Activated naive CD4-positive, alpha-beta T cell treated with Interleukin-2 at 50 U/mL for 16 hours (primary cell): ENCODE measurements around the gene WAPL.

ENCODE experiments used
- DNase-seq: peaks from one replicate; pipeline ENCODE4 v3.0.0-alpha.2; 2020

WAPL gene

GRCh38 chr10:86524225-86524962 is 2.8 kb upstream of the WAPL start:
- DNase-seq, result no peak

DNA sequence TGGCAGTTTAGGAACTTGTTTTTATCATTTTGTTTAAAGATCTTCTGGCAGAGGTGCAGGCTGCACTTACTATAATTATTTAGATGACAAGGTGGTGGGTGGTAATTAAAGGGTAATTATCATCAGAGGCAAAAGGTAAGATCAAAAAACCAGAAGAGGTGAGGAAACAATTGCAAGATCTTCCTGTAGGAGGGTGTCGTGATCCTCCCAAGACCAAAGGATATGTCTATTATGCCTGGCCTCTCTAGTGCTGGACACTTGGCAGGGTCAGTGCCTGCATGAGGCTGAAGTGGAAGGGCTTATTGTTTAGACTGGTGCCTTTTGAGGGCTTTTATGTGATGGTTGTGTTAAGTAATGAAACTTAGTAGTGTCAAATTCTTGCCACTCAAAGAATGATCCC is 1.8 kb upstream of the WAPL start:
- no peak for DNase-seq

- DNase-seq, result no peak
Observed at GRCh38 chr10:86522510-86522855, 891 bp upstream of the WAPL start.

GRCh38 chr10:86520871-86521677 is 518 bp downstream of the WAPL start:
- peak; percentile 55 for DNase-seq

GRCh38 chr10:86518781-86519180 is 2.8 kb downstream of the WAPL start:
- no peak for DNase-seq

DNA sequence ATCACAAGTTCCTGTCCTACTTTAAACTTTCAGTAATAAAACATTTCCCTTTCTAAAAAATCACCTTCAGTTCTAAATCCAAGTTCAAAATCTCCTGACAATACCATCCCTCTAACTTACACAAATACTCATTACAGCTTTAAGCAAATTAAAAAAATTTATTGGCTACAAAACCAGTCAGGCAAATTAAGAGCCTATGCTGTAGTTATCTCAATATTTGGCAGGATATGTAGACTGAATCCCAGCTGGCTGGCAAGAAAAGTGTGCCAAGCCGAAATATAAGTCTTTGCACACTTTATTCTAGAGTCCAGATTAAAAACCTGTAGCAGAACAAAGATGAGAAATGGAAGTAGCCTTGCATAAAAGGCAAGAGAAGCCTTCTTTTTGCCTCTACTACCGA is 9.5 kb downstream of the WAPL start:
- no peak for DNase-seq

DNA sequence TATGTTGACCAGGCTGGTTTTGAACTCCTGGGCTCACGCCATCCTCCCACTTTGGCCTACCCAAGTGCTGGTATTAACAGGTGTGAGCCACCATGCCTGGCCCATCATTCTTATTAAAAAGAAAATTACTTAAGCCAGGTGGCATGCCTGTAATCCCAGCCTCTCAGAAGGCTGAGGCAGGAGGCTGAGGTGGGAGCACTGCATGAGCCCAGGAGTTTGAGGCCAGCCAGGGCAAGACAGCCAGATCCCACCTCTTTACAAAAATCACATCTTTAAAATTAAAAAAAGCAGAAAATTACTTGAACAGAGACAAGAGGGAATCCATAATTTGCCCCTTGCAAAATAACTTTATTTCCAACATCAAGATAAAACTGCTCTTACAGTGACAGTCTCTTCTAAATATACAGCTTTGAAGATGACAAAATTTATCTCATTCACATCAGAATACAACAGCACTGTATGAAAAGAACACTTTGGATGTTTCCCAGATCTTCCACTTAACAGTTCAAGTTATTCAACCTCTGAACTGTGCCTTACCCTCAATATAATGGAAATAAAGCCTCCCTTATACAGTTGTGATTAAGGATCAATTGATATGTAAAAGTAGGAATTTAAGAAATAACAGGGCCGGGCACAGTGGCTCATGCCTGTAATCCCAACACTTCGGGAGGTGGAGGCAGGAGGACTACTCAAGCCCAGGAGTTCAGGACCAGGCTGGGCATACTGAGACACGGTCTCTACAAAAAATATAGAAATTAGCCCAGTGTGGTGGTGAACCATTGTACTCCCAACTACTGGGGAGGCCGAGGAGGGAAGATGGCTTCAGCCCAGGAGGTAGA is 10.3 kb downstream of the WAPL start:
- no peak for DNase-seq

DNA sequence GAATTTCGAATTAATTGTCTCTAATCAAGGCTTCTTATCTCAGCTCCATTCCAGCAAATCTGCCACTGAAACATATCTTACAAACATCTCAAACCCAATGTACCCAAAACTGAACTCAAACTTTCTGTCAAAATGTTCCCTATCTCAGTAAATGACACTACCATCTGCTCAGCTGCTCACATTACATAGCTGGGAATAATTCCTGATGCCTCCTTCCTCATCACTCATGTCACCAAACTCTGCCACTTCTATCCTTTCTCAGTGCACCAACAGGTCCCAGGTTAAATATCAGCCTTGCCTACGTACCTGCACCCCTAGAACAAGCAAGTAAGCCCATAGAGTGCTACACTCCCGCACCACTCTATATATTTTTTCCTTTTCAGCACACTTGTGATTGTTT is 12.4 kb downstream of the WAPL start:
- no peak for DNase-seq

DNA sequence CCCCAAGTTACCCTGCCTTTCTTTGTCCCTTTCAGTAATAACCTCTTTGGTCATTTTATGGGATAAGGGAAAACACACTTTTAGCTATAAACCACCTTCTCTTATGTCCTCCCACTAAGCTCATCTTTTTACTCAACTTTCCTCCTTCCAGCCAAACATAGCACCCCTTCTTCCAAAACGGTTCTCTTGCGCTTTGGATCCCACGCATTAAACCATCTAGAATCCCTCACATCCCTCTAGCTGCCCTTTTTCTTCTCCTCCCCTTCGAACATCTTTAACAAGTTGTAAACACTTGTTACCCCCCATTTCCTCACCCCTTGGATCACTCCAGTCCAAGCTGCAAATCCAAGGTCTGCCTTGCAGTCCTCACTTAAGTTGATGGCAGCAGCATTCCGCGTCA is 13.4 kb downstream of the WAPL start:
- DNase-seq, result no peak

- no peak for DNase-seq
Observed at GRCh38 chr10:86506499-86506898, 15.1 kb downstream of the WAPL start.

DNA sequence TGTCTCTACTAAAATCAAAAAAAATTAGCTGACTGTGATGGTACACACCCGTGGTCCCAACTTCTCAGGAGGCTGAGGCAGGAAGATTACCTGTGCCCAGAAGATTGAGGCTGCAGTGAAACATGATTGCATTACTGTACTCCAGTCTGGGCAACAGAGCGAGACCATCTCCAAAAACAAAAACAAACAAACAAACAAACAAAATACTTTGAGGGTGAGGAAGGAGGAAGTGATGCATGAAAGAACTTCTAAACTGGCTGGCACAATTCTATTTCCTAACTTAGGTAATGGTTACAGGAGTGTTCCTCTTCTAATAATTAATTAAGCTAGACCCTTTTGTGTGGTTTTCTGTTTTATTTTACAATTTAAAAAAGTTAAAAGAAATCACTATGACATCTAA is 15.5 kb downstream of the WAPL start:
- no peak for DNase-seq

- no peak for DNase-seq
Observed at GRCh38 chr10:86504510-86504909, 17.1 kb downstream of the WAPL start.

GRCh38 chr10:86500846-86501245 is 20.7 kb downstream of the WAPL start:
- no peak for DNase-seq

DNA sequence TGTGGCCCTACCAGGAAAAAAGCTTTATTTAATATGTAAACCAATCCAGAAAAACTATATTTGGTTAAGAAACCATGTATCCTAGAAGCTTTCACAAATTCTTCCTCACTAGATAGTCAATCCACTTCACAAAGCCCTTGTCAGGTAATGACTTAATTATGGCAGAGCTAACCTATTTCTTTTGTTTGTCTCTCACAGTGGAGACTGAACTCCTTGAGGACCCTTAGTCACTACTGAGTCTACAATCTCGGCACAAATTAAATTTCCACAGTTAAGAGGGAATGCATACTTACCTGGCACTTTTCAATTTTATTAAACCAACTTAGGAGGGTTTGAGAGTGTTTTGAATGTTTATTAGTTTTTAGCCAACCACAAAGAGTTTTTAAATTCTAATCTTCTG is 23.0 kb downstream of the WAPL start:
- DNase-seq, result no peak

DNA sequence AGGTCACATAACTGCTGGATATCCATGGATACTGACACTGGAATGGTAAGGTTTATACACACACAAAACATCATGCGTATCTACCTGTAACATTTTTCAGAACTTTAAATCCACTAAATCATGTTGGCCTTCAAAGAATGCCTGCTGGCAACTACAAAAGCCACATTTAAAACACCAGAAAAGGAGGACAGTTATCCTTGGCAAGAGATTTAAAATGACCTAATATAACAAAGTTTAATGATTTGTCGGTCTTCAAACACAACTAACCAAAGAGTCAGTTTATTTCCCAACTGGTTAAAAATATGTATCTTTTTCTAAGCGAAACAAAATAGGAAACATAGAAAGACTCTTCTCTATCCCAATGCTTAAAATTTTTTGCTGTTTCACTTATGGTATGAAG is 24.0 kb downstream of the WAPL start:
- DNase-seq, result no peak

DNA sequence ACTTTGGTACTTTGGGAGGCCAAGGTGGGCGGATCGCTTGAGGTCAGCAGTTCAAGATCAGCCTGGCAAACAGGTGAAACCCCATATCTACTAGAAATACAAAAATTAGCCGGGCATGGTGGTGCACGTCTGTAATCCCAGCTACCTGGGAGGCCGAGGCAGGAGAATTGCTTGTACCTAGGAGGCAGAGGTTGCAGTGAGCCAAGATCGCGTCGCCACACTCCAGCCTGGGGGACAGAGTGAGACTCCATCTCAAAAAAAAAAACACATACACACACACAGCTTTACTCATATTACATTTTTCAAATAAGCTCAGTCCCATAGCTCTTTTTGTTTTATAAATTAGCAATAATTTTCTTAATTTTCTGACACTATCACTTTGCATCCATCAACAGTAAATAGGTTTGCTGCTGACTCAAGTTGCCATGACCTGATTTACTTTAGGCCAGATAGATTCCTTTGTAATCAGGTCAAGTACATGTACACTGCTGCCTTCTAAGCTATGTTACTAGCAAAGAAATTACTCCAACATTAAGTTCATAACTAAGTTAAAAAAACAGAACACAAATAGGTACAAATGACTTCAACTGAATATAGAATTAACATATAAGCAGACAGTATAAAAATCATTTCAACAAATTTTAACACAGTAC is 31.5 kb downstream of the WAPL start:
- DNase-seq, result no peak

DNA sequence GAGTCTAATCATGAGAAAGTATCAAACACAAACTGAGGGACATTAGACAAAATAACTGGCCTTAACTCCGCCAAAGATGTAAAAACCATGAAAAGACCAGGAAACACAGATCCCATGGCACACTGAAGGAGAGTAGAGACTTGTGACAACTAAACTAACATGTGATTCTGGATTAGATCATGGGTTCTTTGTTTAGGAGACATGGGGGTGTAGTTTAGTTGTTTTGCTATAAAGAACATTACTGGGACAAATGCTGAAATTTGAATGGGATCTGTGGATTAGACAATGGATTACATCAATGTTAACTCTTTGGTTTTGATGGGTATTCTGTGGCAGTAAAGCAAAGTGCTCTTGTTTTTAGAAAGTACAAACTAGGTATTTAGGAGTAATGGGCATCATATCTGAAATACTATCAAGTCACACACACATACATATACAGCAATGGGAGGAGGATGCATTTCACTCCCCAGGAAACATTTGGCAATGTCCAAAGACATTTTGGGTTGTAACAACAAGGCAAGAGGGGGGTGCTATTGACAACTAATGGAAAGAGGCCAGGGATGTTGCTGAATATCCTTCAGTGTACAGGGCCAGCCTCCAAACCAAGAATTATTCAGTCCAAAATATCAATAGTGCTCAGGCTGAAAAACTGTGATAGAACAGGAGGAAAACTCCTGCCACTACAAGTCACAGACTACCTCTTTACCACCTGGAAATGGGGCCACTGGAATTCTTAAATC is 32.4 kb downstream of the WAPL start:
- no peak for DNase-seq

DNA sequence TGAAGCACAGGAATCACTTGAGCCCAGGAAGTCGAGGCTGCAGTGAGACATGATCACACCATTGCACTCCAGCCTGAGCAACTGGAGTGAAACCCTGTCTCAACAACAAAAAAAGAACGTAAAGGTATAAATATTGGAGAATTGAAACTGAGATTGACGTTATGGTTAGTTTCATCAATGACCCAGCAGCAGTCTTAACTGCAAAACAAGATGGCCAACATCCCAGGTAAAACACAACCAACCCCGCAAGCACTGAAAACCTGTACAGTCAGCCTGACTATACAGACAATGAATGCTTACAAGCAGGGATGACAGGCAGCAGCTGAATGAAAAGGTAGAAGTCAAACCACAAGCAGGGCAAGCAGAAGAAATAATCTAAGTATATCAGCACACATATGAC is 34.7 kb downstream of the WAPL start:
- no peak for DNase-seq

GRCh38 chr10:86483664-86484063 is 37.9 kb downstream of the WAPL start:
- no peak for DNase-seq

- DNase-seq, result no peak
Observed at GRCh38 chr10:86481761-86482160, 39.8 kb downstream of the WAPL start.

- DNase-seq, result no peak
Observed at GRCh38 chr10:86480571-86480970, 41.0 kb downstream of the WAPL start.

DNA sequence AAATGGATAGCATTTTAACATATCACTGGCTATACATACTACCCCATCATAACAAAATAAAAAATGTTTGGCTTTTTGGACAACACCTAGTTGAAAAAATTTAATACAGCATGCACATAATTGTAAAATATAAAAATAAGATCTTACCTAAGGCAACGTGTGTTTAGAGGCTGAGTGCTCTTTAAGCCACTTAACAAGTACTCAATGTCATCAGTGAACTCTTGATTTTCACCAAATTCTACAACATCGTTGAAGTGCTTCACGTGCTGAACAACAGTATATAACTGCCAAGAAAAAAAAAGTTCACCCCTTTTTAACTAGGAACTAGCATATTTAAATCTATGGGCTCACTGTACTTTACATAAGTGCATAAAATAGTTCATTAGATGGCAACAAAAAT is 49.5 kb downstream of the WAPL start:
- no peak for DNase-seq
